ENCODE data around the gene ARHGEF37.

DNA sequence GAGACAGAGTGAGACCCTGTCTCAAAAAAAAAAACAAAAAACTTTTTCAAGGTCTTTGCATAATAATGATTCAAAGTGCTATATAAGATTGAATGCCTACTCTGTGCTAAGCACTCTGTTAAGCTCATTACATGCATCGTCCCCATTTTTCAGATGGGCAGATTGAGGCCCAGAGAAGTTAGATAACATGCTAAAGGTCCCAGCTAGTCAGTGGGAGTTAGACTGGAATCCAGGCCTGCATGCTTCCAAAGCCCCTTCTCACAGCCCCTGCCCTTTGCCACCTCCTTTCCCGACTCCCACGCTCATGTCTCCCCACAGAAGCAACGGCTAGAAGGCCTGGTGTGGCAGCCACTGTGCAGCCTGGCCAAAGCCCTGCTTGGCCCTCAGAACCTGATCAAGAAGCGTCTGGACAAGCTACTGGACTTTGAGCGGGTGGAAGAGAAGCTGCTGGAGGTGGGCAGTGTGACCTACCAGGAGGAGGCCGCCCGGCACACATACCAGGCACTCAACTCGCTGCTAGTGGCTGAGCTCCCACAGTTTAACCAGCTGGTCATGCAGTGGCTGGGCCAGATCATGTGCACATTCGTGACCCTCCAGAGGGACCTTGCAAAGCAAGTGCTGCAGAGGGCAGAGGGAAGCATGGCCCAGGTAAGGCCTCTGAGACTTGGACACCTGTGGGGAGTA, 40.3 kb downstream of the ARHGEF37 start:
- TF ChIP-seq TARDBP (IDR thresholded peaks at IDR 0.05), result no peak
- no peak for TF ChIP-seq BHLHE40 (IDR thresholded peaks at IDR 0.05; ENCODE audit: borderline replicate concordance)
- TF ChIP-seq ZNF384 (IDR thresholded peaks at IDR 0.05), result no peak
- no peak for TF ChIP-seq SP1 (IDR thresholded peaks at IDR 0.05)
- no peak for TF ChIP-seq HDGF (IDR thresholded peaks at IDR 0.05; ENCODE audit: borderline replicate concordance)
- TF ChIP-seq, protein P1, sequence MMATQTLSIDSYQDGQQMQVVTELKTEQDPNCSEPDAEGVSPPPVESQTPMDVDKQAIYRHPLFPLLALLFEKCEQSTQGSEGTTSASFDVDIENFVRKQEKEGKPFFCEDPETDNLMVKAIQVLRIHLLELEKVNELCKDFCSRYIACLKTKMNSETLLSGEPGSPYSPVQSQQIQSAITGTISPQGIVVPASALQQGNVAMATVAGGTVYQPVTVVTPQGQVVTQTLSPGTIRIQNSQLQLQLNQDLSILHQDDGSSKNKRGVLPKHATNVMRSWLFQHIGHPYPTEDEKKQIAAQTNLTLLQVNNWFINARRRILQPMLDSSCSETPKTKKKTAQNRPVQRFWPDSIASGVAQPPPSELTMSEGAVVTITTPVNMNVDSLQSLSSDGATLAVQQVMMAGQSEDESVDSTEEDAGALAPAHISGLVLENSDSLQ (IDR thresholded peaks at IDR 0.05), result no peak
- no peak for TF ChIP-seq NFRKB (IDR thresholded peaks at IDR 0.05)
- no peak for TF ChIP-seq CTBP1 (IDR thresholded peaks at IDR 0.05; ENCODE audit: borderline replicate concordance)
- no peak for TF ChIP-seq SUZ12 (IDR thresholded peaks at IDR 0.05)
